ENCODE data around the gene DPM2.

The DPM2 gene

GRCh38 chr9:127916720-127917581 lies 20.7 kb downstream of the DPM2 start, which contains the start of gene ST6GALNAC4:
ST6GALNAC4 (minus strand) TSS chr9:127917041; CDS start chr9:127916419, 622 bp downstream.
- DNase-seq = peak; percentile 98

GRCh38 chr9:127915801-127916719 lies 21.6 kb downstream of the DPM2 start:
- no peak for DNase-seq

- DNase-seq = no peak
Observed at GRCh38 chr9:127915325-127915752, 22.3 kb downstream of the DPM2 start.

- DNase-seq = no peak
Observed at GRCh38 chr9:127913682-127914081, 24.0 kb downstream of the DPM2 start.

GRCh38 chr9:127912882-127913281 lies 24.8 kb downstream of the DPM2 start:
- no peak for DNase-seq

- DNase-seq = no peak
Observed at GRCh38 chr9:127912296-127912695, 25.4 kb downstream of the DPM2 start.

- DNase-seq = no peak
Observed at GRCh38 chr9:127910613-127911205, 26.9 kb downstream of the DPM2 start.

- no peak for DNase-seq
Observed at GRCh38 chr9:127909839-127910273, 27.8 kb downstream of the DPM2 start.

GRCh38 chr9:127908660-127908926 lies 29.1 kb downstream of the DPM2 start:
- no peak for DNase-seq

GRCh38 chr9:127907867-127908659 lies 29.6 kb downstream of the DPM2 start:
- DNase-seq = no peak

GRCh38 chr9:127905788-127906191 lies 31.9 kb downstream of the DPM2 start:
- DNase-seq = peak; percentile 55

GRCh38 chr9:127905004-127905728 lies 32.5 kb downstream of the DPM2 start:
- peak; percentile 38 for DNase-seq

GRCh38 chr9:127904561-127905003 lies 33.1 kb downstream of the DPM2 start:
- DNase-seq = no peak

- peak; percentile 69 for DNase-seq
Observed at GRCh38 chr9:127903557-127904475, 33.8 kb downstream of the DPM2 start.

GRCh38 chr9:127899128-127899943 lies 38.3 kb downstream of the DPM2 start, which contains the start of gene ST6GALNAC6:
ST6GALNAC6 (minus strand) TSS chr9:127899603; CDS start chr9:127897981, 1,622 bp downstream.
- DNase-seq = peak; percentile 76

- DNase-seq = no peak
Observed at GRCh38 chr9:127898433-127899127, 39.1 kb downstream of the DPM2 start.

GRCh38 chr9:127897193-127897692 lies 40.4 kb downstream of the DPM2 start:
- no peak for DNase-seq

- no peak for DNase-seq
Observed at GRCh38 chr9:127896395-127897192, 41.1 kb downstream of the DPM2 start.

All from stimulated activated CD4-positive, alpha-beta T cell treated with anti-CD3 and anti-CD28 coated beads, Interleukin-12 subunit alpha, Interleukin-12 subunit beta, amount 100 ng/mL, for 4 hours (primary cell).